ENCODE results near the gene ZNF362.
"Not testable (repeated sequence)": the region's sequence is repeated elsewhere in the genome, so short reads cannot be mapped to it uniquely, and the experiment has no call there.

- TF ChIP-seq CTCF, POLR2AphosphoS5 (IDR thresholded peaks at IDR 0.05): not testable (repeated sequence)
These were observed 34.3 kb downstream of the ZNF362 start for GRCh38 chr1:33290615-33291014.
